GM12864 (cell line): Measurements from ENCODE around the gene PTPRT.

Experiments used
- DNase-seq: peaks from one replicate; pipeline ENCODE4 v3.0.0-alpha.2; 2011; ENCODE audit warnings: low read depth
- H3K4me3 ChIP-seq: 2 replicates; pipeline ENCODE4 v1.5.1; 2011; ENCODE audit warnings: mild to moderate bottlenecking, low read depth, low read length, control low read depth
- TF ChIP-seq, protein P1 (sequence below): IDR thresholded peaks from 2 replicates; pipeline ENCODE4 v1.5.1; 2011; ENCODE audit warnings: low read depth, mild to moderate bottlenecking, moderate library complexity, low read length, control low read depth, inconsistent platforms; ENCODE audit errors: missing control alignments

The PTPRT gene

DNA sequence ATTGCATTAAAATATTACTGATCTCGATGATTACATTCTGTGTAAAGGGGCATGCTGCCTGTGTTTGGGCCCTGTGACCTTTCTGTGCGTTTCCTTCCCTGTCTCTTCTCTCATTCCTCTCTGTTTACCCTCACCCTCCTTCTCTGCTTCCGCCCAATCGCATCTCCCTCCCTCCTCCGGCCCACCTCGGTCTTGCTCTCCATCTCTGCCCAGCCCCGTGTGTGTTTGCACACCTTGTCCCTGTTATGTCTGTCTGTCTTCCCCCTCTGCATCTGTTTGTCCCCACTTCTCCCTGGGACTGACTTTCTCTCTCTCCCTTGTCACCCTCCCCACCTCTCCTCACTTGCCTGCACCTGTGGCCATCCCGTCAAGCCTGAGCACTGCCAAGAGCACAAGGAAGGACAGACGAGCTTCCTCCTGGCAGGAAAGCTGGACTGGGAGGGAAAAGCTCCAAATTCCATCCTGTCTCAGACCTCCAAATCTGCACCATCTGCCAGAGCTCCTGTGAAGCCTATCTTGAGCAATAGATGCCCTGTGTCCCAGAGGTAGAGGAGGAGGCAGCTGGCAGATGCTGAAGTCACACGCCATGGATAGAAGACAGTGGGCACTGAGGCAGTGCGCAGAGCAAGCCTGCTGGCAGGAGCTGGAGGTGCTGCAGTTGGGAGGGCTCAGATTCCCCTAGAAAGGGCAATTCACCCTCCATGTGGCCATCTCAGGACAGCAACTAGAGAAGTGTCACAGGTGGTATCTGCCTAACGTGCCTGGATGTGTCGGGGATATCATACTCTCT lies 172.3 kb downstream of the PTPRT start:
- no peak for DNase-seq
- H3K4me3 ChIP-seq: no peak overlapping the region
- TF ChIP-seq, protein P1, sequence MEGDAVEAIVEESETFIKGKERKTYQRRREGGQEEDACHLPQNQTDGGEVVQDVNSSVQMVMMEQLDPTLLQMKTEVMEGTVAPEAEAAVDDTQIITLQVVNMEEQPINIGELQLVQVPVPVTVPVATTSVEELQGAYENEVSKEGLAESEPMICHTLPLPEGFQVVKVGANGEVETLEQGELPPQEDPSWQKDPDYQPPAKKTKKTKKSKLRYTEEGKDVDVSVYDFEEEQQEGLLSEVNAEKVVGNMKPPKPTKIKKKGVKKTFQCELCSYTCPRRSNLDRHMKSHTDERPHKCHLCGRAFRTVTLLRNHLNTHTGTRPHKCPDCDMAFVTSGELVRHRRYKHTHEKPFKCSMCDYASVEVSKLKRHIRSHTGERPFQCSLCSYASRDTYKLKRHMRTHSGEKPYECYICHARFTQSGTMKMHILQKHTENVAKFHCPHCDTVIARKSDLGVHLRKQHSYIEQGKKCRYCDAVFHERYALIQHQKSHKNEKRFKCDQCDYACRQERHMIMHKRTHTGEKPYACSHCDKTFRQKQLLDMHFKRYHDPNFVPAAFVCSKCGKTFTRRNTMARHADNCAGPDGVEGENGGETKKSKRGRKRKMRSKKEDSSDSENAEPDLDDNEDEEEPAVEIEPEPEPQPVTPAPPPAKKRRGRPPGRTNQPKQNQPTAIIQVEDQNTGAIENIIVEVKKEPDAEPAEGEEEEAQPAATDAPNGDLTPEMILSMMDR: no peak

DNA sequence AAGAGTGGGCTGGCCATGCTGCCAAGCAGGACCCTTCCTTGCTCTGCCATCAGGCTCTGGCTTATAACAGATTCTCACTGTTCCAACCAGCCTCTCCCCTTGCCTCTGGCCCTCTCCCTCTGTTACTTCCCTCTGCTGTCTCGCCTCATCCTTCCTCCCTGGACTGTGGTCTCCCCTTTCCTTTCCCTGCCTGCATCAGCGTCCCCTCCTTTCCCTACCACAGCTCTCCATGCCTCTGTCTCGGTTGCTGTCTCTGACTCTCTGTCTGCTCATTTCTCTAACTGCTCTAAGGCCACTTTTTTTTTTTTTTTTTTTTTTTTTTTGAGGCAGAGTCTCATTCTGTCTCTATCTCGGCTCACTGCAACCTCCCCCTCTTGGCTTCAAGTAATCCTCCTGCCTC lies 173.4 kb downstream of the PTPRT start:
- no peak overlapping the region for H3K4me3 ChIP-seq
- DNase-seq: no peak
- TF ChIP-seq, protein P1: no peak

DNA sequence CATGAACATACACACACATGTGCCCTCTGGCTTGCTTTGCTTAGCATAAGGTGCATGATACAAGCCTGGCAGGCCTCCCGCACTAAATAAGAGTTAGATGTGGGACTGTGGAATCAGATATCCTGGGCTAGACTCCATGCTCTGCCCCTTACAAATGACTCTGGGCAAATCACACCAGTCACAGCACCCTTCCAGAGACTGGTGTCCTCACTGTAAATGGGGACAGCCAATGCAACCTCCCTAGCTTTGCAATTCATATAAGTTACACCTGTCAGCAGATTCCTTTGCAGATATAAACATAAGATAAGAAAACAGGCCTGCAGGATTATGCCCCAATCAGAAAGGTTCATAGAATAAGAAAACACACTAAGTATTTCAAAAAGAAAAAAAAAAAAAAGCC lies 174.1 kb downstream of the PTPRT start:
- TF ChIP-seq, protein P1: no peak
- DNase-seq: no peak
- no peak overlapping the region for H3K4me3 ChIP-seq

DNA sequence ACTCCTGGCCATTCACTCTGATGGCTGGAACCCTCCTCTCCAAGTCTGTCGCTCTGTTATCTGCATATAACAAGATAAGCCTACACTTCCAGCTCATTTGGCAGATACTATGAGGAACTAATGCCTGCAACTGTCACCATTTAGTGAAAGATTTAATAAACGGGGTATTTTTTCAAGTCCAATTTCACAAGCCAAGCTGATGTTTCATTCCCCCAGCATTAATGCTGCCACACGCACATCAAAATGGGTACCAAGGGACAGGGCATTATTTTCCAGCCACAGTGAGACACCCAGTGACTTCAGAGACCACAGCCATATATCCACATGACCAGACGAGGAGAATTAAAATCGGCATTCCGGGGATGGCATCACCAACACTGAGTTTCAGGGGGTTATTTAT lies 175.5 kb downstream of the PTPRT start:
- TF ChIP-seq, protein P1: no peak
- no peak overlapping the region for H3K4me3 ChIP-seq
- DNase-seq: no peak

DNA sequence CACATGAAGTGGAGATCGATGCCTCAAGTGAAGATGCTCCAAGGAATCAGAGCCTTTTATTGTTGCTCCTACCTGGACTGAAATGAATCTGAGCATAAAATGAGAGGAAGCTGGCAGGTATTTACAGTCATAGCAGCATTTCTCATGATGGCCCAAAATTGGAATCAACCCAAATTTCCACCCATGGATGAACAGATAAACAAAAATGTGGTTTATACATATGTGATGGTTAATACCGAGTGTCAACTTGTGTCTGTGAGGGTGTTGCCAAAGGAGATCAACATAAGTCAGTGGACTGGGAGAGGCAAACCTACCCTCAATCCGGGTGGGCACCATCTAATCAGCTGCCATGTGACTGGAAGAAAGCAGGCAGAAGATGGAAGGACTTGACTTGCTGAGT lies 178.2 kb downstream of the PTPRT start:
- H3K4me3 ChIP-seq: no peak overlapping the region
- no peak for DNase-seq
- TF ChIP-seq, protein P1: no peak

DNA sequence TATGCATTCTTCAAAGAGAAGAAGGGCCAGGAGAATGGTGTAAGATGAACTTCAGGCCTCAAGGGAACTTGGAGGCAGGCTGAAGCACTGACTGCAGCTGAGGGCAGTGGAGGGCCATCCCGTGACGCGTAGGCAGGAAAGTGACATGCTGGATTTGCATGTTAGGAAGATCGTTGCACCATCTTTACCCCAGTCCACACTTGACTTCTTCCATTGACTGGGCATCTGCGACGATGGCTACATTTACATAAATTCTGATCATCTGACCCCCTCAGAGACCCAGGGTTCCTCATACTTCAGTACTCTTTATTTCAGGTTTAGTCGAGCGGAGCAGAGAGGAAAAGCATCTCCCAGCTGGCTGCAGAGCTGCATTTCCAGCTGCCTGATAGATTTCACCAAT lies 180.2 kb downstream of the PTPRT start:
- no peak overlapping the region for H3K4me3 ChIP-seq
- TF ChIP-seq, protein P1: no peak
- no peak for DNase-seq

DNA sequence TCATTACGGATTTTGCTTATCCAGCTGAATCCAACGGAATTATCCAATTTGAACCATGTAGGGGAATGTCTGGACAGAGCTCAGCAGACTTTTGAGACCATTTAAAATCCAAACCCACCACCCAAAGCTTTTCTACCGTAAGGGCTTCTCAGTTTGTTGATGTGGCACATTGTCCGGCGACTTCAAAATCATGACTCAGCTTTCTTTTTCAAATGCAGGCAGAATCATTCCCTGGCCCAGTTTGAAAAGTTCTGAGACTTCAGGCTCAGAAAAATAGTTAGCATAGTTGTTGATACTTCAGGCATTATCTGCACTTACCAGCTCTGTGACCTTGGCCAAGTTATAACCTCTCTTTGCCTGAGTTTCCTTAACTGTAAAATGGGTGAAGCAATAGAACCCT lies 182.2 kb downstream of the PTPRT start:
- TF ChIP-seq, protein P1: no peak
- no peak for DNase-seq

More for the DNA sequence above, 182.2 kb downstream of the PTPRT start:
- no peak overlapping the region for H3K4me3 ChIP-seq
